Right ventricle myocardium superior (tissue), 1 donor: ENCODE measurements around the gene PSD. TPM values are rescaled to one million over a fixed set of nuclear protein-coding genes. Genes with fewer than 3 reads are reported as not detected.

ENCODE experiments used
- ATAC-seq: fragments of 200-7000 bp; cut with Tn5 transposase; one replicate; pipeline ENCODE4 v1.9.1; 2020; ENCODE audit warnings: mild to moderate bottlenecking; ENCODE audit not compliant: poor library complexity
- DNase-seq: peaks from one replicate; pipeline ENCODE4 v3.0.0-alpha.2; 2020
- intact Hi-C: fragments of 100-400 bp; cut with DNase I; formaldehyde crosslinking; loops from one replicate; pipeline ENCODE4 v1.11.2; 2022
- total RNA-seq: library from RNA; stranded (reverse); fragmentation: NEBNext Ultra II Directional; extraction: Animal tissue kit (Norgen Biotek cat#: 25700); gene quantifications from one replicate; pipeline ENCODE4 v1.2.1, GENCODE V29; 2021
- donor health status: DM: no; HTN: yes; CAD: no; lungs with severe emphysema.

Gene PSD
- total RNA-seq, 1 donor from 2014 or later = 0.89 TPM

DNA sequence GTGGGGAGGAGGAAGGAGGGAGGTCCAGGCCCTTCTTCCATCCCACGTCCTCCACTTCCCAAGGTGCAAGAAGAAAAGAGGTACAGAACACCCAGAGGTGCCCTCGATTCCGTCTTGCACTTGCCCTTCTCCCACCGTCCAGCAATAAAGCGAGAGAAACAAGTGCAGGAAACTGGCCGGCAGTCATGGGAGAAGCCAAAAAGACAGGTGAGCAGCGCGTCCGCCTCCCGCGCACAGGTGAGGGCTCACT lies 31.5 kb upstream of the PSD start:
- intact Hi-C loops = no loop called here
- DNase-seq (no peak), ATAC-seq (peak; percentile 9)

DNA sequence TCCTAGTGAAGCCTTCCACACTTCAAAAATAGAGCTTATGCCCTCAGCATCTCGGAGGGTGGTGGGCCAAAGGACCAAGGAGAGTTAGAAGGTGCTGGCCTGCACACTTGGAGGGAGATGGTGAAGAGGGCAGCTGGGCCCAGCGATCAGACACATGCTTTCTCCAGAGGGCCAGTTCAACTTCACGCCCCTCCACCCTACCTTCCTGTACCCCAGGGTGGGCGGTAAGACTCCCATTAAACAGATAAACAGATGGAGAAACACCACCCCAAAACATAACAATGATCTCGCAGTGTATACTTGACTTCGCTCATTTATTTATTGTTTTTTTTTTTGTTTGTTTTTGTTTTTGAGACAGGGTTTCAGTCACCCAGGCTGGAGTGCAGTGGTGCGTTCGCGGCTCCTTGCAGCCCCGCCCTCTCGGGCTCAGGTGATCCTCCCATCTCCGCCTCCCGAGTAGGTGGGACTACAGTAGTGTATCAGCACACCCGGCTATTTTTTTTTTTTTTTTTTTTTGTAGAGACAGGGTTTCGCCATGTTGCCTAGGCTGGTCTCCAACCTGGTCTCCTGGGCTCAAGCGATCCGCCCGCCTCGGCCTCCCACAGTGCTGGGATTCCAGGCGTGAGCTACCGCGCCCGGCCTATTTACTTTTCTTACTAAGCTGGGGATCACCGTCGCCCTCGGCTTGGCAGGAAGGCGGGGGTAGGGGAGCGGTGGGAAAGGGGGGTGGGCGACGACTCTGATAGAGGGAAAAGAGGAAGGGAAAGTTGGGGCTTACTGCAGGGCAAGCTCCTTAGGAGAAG lies 30.9 kb upstream of the PSD start:
- peak; percentile 60 for ATAC-seq
- peak; percentile 74 for DNase-seq
- intact Hi-C loops = no loop called here

- ATAC-seq (no peak), DNase-seq (no peak)
- intact Hi-C loops = no loop called here
Measured at GRCh38 chr10:102444851-102445250, 26.3 kb upstream of the PSD start.

GRCh38 chr10:102438374-102438773 lies 19.8 kb upstream of the PSD start:
- intact Hi-C loops = no loop called here
- ATAC-seq (no peak), DNase-seq (no peak)

- ATAC-seq = no peak
- no peak for DNase-seq
- intact Hi-C loops = no loop called here
Measured at GRCh38 chr10:102437515-102437914, 18.9 kb upstream of the PSD start.

DNA sequence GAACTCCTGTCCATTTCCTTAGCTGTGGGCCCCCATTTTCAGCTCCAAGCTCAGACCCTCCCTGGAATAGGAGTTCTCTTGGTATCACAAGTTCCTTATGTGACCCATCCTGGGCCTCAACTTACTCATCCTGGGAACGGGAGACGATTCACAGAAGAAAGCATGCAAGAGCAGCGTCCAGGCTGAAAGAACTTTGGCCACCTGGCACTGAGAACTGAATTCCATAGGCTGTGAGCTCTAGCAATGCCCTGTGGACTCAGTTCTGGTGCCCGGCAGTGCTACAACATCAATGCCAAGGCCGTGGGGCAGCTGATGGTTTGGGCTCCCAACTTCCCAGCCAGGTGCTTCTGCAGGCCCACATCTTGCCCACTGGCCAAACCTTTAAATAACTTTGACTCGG lies 17.7 kb upstream of the PSD start:
- intact Hi-C loops = no loop called here
- DNase-seq = no peak
- ATAC-seq = no peak

- DNase-seq = no peak
- intact Hi-C loops = no loop called here
- no peak for ATAC-seq
Measured at GRCh38 chr10:102435529-102436233, 17.1 kb upstream of the PSD start.

GRCh38 chr10:102435133-102435497 lies 16.5 kb upstream of the PSD start:
- ATAC-seq (no peak), DNase-seq (no peak)
- intact Hi-C loops = no loop called here

DNA sequence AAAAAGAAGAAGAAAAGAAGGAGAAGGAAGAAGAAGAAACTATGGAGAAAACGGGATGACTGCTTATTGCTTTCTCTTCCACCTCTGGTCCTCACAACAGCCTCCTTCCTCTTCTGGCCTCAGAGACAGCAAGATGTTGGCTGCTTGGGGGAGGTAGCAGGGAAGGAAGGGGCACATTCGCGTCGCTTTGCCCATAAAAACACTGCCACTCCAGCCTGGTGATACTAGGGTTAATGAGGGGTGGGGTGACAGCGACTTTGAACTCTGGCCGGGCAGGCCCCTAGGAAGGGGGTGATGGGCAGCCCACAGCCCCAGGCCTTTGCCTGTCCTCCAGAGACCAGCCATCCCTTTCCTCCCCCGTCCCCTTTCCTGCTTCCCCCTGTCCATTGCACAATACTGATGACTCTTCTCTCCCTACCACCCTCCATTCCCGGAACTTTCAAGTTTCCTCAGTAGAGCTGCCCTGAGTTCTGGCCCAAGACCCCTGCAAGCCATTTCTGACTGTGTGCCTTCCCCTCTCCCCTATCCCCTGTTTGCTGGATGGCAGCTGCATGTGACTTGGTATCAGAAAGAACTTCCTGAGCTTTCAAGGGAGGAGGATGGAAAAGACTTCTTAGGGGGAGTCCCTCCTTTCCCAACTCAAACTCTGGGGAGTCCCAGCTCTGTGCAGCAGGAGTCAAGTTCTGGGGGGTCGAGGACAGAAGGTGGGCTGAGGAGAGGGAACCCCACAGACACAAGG lies 16.0 kb upstream of the PSD start:
- no peak for ATAC-seq
- intact Hi-C loops = no loop called here
- DNase-seq = no peak

DNA sequence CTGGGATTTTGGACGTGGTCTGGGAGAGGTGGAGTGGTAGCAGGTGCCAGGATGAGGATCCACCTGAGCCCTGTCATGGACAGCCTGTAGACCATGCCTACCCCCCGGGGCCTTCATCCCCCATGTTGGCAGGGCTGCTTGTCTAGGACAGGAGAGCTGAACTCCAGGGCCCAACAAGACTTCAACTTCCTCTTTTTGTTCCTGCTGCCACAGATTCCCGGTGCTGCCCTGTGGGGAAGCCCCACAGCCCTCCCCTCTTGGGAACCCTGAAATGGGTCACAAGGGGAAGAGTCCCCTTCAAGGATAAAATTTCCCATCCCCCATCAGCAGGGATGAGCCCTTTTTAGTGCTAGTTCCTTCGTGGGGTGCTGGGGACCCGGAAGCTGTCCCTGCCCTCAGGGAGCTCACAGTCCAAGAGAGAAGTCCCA lies 15.0 kb upstream of the PSD start:
- intact Hi-C loops = no loop called here

DNA sequence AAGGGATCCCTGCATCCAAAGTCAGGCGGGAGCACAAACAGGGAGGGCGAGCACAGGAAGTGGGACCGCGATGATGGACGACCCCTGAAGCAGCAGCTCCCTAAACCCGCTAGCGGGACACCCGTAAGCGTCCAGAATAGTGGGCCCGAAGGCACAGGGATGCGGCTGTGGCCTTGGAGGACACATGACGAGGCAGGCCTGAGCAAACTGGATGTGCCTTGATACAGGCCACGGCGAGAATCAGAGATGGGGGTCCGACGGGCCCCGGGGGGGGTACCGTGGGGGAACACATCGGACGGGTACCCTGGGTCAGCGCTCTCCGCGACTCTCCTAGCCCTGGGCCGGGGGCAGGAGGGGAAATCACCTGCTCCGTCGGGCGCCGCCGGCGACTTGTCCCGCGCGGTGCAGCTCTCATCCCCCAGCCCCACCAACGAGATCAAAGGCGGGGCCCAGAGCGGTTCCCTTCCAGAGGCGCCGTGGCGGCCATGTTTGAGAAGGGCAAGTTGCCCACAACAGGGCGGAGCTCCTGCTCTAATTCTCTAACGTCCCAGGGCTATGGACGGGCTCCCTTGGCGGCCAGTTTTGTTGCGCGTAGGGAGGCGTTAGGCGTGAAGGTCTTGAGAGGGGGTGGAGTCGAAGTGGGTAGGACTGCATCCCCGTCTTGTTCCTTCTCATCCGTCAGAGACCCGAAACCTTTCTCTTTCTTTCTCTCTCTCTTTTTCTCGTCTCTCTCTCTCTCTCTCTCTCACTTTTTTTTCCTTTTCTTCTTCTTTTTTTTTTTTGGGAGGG lies 13.8 kb upstream of the PSD start, which contains the start of gene CUEDC2:
CUEDC2 (minus strand) TSS at position 413 of the 789 bp plus-strand sequence. CDS start 7,386 bp downstream, outside the sequence.
- ATAC-seq (peak; percentile 98), DNase-seq (peak; percentile 98)
- intact Hi-C loops = no loop called here

More for the DNA sequence above, 15.0 kb upstream of the PSD start:
- ATAC-seq (peak; percentile 5), DNase-seq (no peak)

- intact Hi-C loops = no loop called here
- DNase-seq (no peak), ATAC-seq (peak; percentile 9)
Measured at GRCh38 chr10:102431452-102432124, 13.0 kb upstream of the PSD start.

DNA sequence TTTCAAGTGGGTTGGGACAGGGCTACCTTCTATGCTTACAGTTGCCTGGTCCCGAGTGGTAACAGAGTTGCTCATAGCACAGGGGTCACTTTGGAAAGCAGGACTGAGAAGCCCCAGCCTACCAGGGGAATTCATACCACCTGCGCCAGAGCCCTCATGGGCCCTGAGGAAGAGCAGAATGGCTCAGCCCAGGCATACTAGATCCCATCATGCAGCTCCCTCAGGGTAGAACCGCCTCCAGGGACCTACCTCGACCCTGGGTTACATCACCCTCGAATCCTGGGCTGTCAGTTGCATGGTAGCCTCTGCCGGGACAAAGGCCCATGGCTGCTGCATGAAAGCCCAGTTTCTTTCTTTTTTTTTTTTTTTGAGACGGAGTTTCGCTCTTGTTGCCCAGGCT lies 10.9 kb upstream of the PSD start:
- no peak for DNase-seq
- no peak for ATAC-seq
- intact Hi-C loops = no loop called here

- DNase-seq = no peak
- ATAC-seq = no peak
- intact Hi-C loops = no loop called here
Measured at GRCh38 chr10:102426803-102427287, 8.3 kb upstream of the PSD start.

DNA sequence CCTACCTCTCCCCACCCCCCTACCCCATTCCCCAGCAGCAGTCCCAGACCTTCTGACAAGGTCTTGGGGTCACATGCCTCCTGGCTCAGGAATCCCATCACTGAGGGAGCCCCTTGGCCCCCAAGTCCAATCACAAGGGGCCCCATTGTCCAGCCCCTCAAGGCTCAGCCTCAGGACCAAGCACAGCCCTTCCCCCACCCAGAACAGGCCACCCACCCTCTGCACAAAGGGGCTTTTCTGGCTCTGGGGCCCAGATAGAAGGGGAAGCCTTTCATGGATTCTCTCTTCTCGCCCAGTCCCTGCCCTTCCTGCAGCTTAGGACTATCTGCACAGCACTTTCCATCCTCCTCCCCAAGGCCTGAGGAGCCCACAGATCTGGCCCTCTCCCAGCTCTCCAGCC lies 6.9 kb upstream of the PSD start:
- ATAC-seq = no peak

GRCh38 chr10:102424916-102425315 lies 6.3 kb upstream of the PSD start:
- intact Hi-C loops = no loop called here
- ATAC-seq (no peak), DNase-seq (no peak)

More for the DNA sequence above, 6.9 kb upstream of the PSD start:
- intact Hi-C loops = no loop called here
- DNase-seq = no peak

DNA sequence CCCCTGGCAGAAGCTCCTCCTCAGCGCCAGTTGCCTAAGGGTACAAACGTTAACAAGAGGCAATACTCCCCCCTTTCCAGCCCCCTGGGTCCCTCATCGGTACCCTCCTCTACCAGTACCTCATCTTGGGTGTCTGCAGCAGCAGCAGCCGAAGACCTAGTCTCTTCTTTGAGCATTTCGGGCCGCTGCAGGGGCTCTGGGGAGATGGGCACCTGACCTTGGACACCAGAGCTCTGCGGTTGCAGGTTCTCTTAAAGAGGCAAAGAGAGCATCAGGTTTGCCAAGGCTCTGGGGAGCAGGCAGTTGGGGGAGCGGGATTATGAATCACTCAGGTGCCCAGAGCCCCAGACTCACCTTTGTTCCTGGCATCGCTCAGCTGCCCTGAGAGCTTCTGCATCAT lies 5.6 kb upstream of the PSD start:
- intact Hi-C loops = no loop called here
- ATAC-seq (no peak), DNase-seq (no peak)

- no peak for ATAC-seq
- DNase-seq = no peak
- intact Hi-C loops = no loop called here
Measured at GRCh38 chr10:102423372-102423968, 4.9 kb upstream of the PSD start.
